ENCODE results near the gene THBS3. TPM values are rescaled to one million over a fixed set of nuclear protein-coding genes. Genes with fewer than 3 reads are reported as not detected.
A peak's percentile ranks its signal among the peaks of the same experiment; 100 is the strongest.

Gene THBS3
- total and polyA plus RNA-seq, 2 of the 13 experiments (the other 11 are each of a cell fraction or from before 2014, with no cell fraction given): 0.86 to 3.6 TPM

GRCh38 chr1:155251566-155251965 lies 43.9 kb upstream of the THBS3 start:
- Histone ChIP-seq H3K4me3 (replicated peaks in 1 of 3; ENCODE audit: insufficient read depth in 1 of 3, low read depth in 2 of 3, low read length in 3 of 3) (peak overlapping the region in 1 of 3 experiments; percentile 41; a peak in 2 of 6 replicates), H3K27ac (ENCODE audit: extremely low read length, insufficient read depth, low read length) (peak overlapping the region; percentile 71), H3K4me2 (ENCODE audit: low read depth, low read length) (peak overlapping the region; percentile 68), H3K4me1 (ENCODE audit: insufficient read depth, low read length) (peaks cover 45% of the 10 kb centered on the region), H3K27me3 (ENCODE audit: control insufficient read depth in 1 of 2, insufficient read depth in 2 of 2, low read length in 2 of 2) (no peaks in the 10 kb centered on the region), H3K36me3 (replicated peaks in 1 of 2; ENCODE audit: control insufficient read depth in 1 of 2, insufficient read depth in 2 of 2, low read length in 2 of 2) (peaks cover 1 to 9% of the 10 kb centered on the region in 2 experiments; a peak in 2 of 5 replicates), H3K79me2 (ENCODE audit: insufficient read depth, low read length) (peaks cover 8% of the 10 kb centered on the region), H3K9ac (ENCODE audit: insufficient read depth, low read depth, low read length) (peak overlapping the region; percentile 0; the same call in 1 of the 2 replicates), H3K9me3 (ENCODE audit: low read length) (no peaks in the 10 kb centered on the region), H4K20me1 (ENCODE audit: insufficient read depth, low read length) (no peaks in the 10 kb centered on the region), H2AFZ (ENCODE audit: low read length) (no peak overlapping the region)
- CTCF ChIA-PET (ENCODE audit: low intra/inter-chr PET ratio, low total read pairs): interaction anchor here (0.9 to 4.0 kb wide), 5 partner anchors 45 to 340 kb away, joined by 3 to 71 read pairs (median 14); partner anchors contain the start of gene FDPS
- DNase-seq (ENCODE audit: low spot score) (no peak), FAIRE-seq (no peak), ATAC-seq (no peak)
- 78% methylated on average over 3 of the region's 7 CpGs for WGBS (ENCODE audit: low lambda C conversion rate)
- TF ChIP-seq CENPX (CRISPR knock-in tag; IDR thresholded peaks at IDR 0.05) (no peak), NONO (IDR thresholded peaks at IDR 0.05) (no peak), NONO (CRISPR knock-in tag; conservative IDR thresholded peaks at IDR 0.05) (0 out of 2 replicates have a peak, but pooled peaks have one; percentile 7), ATF7-NPFF (CRISPR knock-in tag; IDR thresholded peaks at IDR 0.05; ENCODE audit: low read depth) (no peak), NCOA2 (CRISPR knock-in tag; IDR thresholded peaks at IDR 0.05) (no peak), NR0B2 (CRISPR knock-in tag; IDR thresholded peaks at IDR 0.05) (no peak), ZNF501 (CRISPR knock-in tag; IDR thresholded peaks at IDR 0.05) (0 out of 2 replicates have a peak, but pooled peaks have one; percentile 4), POLR2AphosphoS5 (IDR thresholded peaks at IDR 0.05; ENCODE audit: low read depth, low read length) (no peak), ZNF552 (CRISPR knock-in tag; IDR thresholded peaks at IDR 0.05; ENCODE audit: borderline replicate concordance) (no peak), ARID4A (CRISPR knock-in tag; IDR thresholded peaks at IDR 0.05; ENCODE audit: borderline replicate concordance) (no peak), SP2 (CRISPR knock-in tag; IDR thresholded peaks at IDR 0.05) (0 out of 2 replicates have a peak, but pooled peaks have one; percentile 20), ZBTB42 (CRISPR knock-in tag; IDR thresholded peaks at IDR 0.05) (no peak), PCBP2 (optimal IDR thresholded peaks at IDR 0.05; ENCODE audit: low read depth, low read length, poor library complexity, severe bottlenecking) (no peak)
- TF ChIP-seq, protein P1, sequence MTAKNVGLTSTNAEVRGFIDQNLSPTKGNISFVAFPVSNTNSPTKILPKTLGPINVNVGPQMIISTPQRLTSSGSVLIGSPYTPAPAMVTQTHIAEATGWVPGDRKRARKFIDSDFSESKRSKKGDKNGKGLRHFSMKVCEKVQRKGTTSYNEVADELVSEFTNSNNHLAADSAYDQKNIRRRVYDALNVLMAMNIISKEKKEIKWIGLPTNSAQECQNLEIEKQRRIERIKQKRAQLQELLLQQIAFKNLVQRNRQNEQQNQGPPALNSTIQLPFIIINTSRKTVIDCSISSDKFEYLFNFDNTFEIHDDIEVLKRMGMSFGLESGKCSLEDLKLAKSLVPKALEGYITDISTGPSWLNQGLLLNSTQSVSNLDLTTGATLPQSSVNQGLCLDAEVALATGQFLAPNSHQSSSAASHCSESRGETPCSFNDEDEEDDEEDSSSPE (CRISPR knock-in tag; IDR thresholded peaks at IDR 0.05): no peak
- TF ChIP-seq, protein P2, sequence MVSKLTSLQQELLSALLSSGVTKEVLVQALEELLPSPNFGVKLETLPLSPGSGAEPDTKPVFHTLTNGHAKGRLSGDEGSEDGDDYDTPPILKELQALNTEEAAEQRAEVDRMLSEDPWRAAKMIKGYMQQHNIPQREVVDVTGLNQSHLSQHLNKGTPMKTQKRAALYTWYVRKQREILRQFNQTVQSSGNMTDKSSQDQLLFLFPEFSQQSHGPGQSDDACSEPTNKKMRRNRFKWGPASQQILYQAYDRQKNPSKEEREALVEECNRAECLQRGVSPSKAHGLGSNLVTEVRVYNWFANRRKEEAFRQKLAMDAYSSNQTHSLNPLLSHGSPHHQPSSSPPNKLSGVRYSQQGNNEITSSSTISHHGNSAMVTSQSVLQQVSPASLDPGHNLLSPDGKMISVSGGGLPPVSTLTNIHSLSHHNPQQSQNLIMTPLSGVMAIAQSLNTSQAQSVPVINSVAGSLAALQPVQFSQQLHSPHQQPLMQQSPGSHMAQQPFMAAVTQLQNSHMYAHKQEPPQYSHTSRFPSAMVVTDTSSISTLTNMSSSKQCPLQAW (CRISPR knock-in tag; IDR thresholded peaks at IDR 0.05): 0 out of 2 replicates have a peak, but pooled peaks have one; percentile 18
- intact Hi-C loops (cut with micrococcal nuclease; ENCODE audit: unreplicated experiment): loop anchor here (2.0 kb wide), 2 partner anchors 45 to 339 kb away; partner anchors contain the start of gene THBS3
- BruUV-seq (replicated peaks): no TSS peak
- in situ Hi-C loops (cut with HindIII; ENCODE audit: extremely low pct_ligation_motif_present, low pct_unique_long_range_greater_than_20kb): loop anchor here (10.0 kb wide), 1 partner anchor 53 kb away; the partner anchor contains the start of genes FDPS and PKLR
- POLR2A ChIA-PET: interaction anchor here (0.9 to 3.0 kb wide), 13 partner anchors 8 to 311 kb away, joined by 3 to 24 read pairs (median 6); partner anchors contain the start of genes ASH1L, CLK2, FDPS and SCAMP3
